MM.1S (cell line): ENCODE measurements around the gene WDR36.

Source experiments
- CTCF ChIP-seq: fragments of 300-600 bp; sonication (generic); IDR thresholded peaks from 2 replicates; pipeline ENCODE4 v1.5.1; 2016; ENCODE audit warnings: antibody characterized with exemption, low read length, mixed read lengths
- EZH2 ChIP-seq: fragments of 300-600 bp; sonication (generic); optimal IDR thresholded peaks from 2 replicates; pipeline ENCODE3; 2017; ENCODE audit warnings: low read depth, mild to moderate bottlenecking, antibody characterized with exemption, low read length, mixed read lengths
- EZH2phosphoT487 ChIP-seq: fragments of 300-600 bp; sonication (generic); IDR thresholded peaks from 2 replicates; pipeline ENCODE4 v1.6.1; 2018; ENCODE audit warnings: antibody characterized with exemption, low read length

GRCh38 chr5:111134087-111134486, 41.9 kb downstream of the WDR36 start:
- TF ChIP-seq CTCF (no peak), EZH2 (no peak), EZH2phosphoT487 (no peak)
